Measurements from ENCODE around the gene TALDO1.

The TALDO1 gene

DNA sequence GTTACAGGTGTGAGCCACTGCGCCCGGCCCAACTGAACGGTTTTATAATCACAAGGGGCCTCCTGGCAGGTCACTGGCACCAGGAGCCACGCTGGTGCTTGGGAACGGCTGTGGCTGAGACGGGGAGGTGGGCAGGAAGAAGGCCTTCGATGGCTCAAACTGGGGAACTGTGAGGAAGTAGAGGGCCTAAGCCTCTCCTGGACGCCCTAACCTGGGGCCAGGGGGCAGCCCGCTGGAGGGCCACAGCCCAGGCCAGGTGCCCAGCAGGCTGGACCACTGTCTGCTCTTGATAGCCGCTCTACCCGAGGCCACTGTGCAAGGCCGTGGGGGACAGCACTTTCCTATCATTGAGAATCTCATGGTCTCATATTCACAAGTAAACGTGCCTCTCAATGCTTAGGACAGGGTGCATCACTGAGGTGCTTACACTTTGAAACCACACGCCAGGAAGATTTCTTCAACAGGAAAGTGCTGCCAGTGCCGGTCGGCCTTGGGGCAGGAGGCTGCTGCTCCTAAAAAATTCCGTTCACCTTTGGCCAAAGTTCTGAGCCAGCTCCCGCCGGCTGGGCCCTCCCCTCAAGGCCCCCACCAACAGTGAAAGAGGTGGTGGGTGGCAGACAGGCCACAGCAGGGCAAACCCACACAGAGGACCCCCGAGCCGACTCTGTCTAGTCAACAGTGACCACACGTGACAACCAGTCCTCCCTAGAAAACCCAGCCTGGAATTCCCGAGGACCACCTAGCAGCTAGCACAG lies 22.8 kb downstream of the TALDO1 start:
- Histone ChIP-seq H3K9ac (ENCODE audit: low read depth in 1 of 2, low read length in 2 of 2) (no peak overlapping the region), H3K36me3 (ENCODE audit: control insufficient read depth in 1 of 2, insufficient read depth in 2 of 2, low read length in 2 of 2) (peaks cover 17 to 58% of the 10 kb centered on the region in 2 donors), H3K4me1 (ENCODE audit: control insufficient read depth in 1 of 2, insufficient read depth in 2 of 2, low read length in 2 of 2) (no peaks in the 10 kb centered on the region), H3K27me3 (ENCODE audit: control insufficient read depth in 1 of 2, insufficient read depth in 2 of 2, low read length in 2 of 2) (no peaks in the 10 kb centered on the region), H3K9me3 (ENCODE audit: control insufficient read depth in 1 of 2, low read length in 2 of 2) (no peaks in the 10 kb centered on the region), H3K4me3 (ENCODE audit: low read depth in 1 of 2, low read length in 2 of 2) (no peak overlapping the region), H3K27ac (ENCODE audit: low read depth, low read length) (no peak overlapping the region)

DNA sequence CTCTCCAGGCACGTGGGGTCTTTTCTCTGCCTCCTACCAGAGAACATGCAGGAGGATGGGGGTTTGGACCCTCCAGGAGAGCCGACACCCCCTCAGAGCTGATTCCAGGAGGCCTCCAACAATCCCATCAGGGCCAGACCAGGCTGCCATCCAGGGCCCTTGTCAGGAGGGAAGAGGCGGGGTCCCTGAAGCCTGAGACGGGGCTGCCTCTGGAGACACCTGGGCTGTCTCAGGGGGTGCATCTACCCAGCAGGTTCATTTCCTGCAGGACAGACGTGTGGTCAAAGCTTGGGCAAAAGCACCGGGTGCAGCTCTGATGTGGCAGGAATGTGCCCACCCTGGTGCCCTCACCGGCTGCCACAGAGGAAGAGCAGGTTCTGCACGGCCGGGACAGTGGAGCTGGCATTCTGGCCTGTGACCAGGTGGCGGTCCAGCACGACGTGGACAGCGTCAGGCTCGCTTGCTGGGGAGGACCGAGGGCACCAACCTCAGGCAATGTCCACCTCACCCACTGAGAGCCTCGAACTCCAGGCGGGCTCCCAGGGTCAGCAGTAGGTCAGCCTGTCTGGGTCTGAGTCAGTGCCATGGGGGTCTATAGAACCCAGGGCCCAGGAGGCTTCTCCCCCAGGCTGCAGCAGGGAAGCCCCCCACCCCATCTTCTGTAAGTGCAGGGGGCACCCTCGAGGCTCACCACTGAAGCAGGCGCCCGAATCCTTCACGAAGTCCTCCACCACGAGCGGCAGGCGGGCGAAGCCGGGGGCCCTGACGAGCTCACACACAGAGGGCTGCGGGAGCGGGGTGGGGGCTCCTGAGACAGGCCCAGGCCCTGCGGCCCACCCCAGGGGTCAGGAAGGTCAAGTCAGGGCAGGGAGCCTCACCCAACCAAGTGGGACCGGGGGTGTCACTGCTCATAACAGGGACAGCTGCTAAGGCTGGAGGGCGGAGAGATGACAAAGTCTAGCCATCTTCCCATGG lies 23.7 kb downstream of the TALDO1 start:
- H3K27ac ChIP-seq (ENCODE audit: low read depth, low read length) = no peak overlapping the region
- H3K4me1 ChIP-seq (ENCODE audit: control insufficient read depth in 1 of 2, insufficient read depth in 2 of 2, low read length in 2 of 2) = peaks cover 5% of the 10 kb centered on the region in 2 donors
- no peak overlapping the region for H3K9ac ChIP-seq (ENCODE audit: low read depth in 1 of 2, low read length in 2 of 2)
- no peak overlapping the region for H3K4me3 ChIP-seq (ENCODE audit: low read depth in 1 of 2, low read length in 2 of 2)
- peaks cover 17 to 51% of the 10 kb centered on the region in 2 donors for H3K36me3 ChIP-seq (ENCODE audit: control insufficient read depth in 1 of 2, insufficient read depth in 2 of 2, low read length in 2 of 2)
- no peaks in the 10 kb centered on the region for H3K9me3 ChIP-seq (ENCODE audit: control insufficient read depth in 1 of 2, low read length in 2 of 2)
- H3K27me3 ChIP-seq (ENCODE audit: control insufficient read depth in 1 of 2, insufficient read depth in 2 of 2, low read length in 2 of 2) = no peaks in the 10 kb centered on the region

DNA sequence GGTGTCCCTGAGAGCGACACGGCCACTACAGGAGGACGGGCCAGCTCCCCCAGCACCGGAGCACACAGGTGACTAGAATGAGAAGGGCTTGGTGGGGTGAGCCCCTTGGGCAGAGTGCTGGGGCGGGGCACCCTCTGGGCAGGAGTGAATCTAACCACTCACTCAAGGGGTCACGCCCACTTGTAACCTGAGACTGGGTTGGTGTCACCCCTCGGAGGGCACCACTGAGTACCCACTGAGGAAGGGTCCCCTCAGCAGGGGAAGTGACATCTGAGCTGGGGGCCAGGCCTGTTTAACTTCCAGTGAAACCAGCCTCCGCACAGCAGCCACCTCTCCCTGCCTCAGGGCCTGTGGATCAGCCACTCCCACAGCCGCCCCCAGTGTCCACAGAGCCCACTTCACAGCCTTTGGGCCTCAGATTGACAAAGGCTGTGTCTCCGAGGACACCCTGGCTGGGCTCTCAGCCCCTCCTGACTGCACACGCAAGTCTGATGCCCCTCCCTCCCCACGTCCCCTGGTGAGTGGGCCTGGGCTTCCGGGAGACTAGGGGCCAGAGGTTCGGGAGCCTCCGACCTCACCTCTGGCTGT lies 24.4 kb downstream of the TALDO1 start:
- no peak overlapping the region for H3K9ac ChIP-seq (ENCODE audit: low read depth in 1 of 2, low read length in 2 of 2)
- peaks cover 5 to 13% of the 10 kb centered on the region in 2 donors for H3K4me1 ChIP-seq (ENCODE audit: control insufficient read depth in 1 of 2, insufficient read depth in 2 of 2, low read length in 2 of 2)
- H3K36me3 ChIP-seq (ENCODE audit: control insufficient read depth in 1 of 2, insufficient read depth in 2 of 2, low read length in 2 of 2) = peaks cover 17 to 43% of the 10 kb centered on the region in 2 donors
- no peak overlapping the region for H3K4me3 ChIP-seq (ENCODE audit: low read depth in 1 of 2, low read length in 2 of 2)
- H3K9me3 ChIP-seq (ENCODE audit: control insufficient read depth in 1 of 2, low read length in 2 of 2) = no peaks in the 10 kb centered on the region
- H3K27me3 ChIP-seq (ENCODE audit: control insufficient read depth in 1 of 2, insufficient read depth in 2 of 2, low read length in 2 of 2) = no peaks in the 10 kb centered on the region
- H3K27ac ChIP-seq (ENCODE audit: low read depth, low read length) = no peak overlapping the region

- H3K9ac ChIP-seq (ENCODE audit: low read depth in 1 of 2, low read length in 2 of 2) = no peak overlapping the region
- no peak overlapping the region for H3K27ac ChIP-seq (ENCODE audit: low read depth, low read length)
- peaks cover 17 to 39% of the 10 kb centered on the region in 2 donors for H3K36me3 ChIP-seq (ENCODE audit: control insufficient read depth in 1 of 2, insufficient read depth in 2 of 2, low read length in 2 of 2)
- no peaks in the 10 kb centered on the region for H3K27me3 ChIP-seq (ENCODE audit: control insufficient read depth in 1 of 2, insufficient read depth in 2 of 2, low read length in 2 of 2)
- no peak overlapping the region for H3K4me3 ChIP-seq (ENCODE audit: low read depth in 1 of 2, low read length in 2 of 2)
- no peaks in the 10 kb centered on the region for H3K9me3 ChIP-seq (ENCODE audit: control insufficient read depth in 1 of 2, low read length in 2 of 2)
- peaks cover 5 to 13% of the 10 kb centered on the region in 2 donors for H3K4me1 ChIP-seq (ENCODE audit: control insufficient read depth in 1 of 2, insufficient read depth in 2 of 2, low read length in 2 of 2)
Observed at GRCh38 chr11:772429-773390, 25.4 kb downstream of the TALDO1 start.

DNA sequence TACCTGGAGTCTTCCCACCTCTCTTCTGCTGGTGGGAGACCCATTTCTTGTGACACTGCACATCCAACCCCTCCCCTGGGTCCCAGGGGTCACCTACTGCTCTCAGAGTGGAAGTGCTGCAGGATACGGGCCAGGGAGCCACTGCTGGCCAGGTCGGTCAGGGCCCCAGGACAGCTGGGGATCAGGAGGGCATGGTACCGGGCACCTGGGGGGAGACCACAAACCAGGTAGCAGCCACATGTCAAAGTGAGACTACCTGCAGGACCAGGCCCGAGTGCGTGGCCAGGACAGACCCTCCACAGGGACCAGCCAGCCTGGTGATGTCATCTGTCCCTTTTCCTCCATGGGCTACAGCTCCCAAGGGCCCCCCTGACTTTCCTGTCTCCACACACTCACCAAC lies 26.2 kb downstream of the TALDO1 start:
- peaks cover 10 to 20% of the 10 kb centered on the region in 2 donors for H3K4me1 ChIP-seq (ENCODE audit: control insufficient read depth in 1 of 2, insufficient read depth in 2 of 2, low read length in 2 of 2)
- no peak overlapping the region for H3K27ac ChIP-seq (ENCODE audit: low read depth, low read length)
- no peak overlapping the region for H3K4me3 ChIP-seq (ENCODE audit: low read depth in 1 of 2, low read length in 2 of 2)
- H3K27me3 ChIP-seq (ENCODE audit: control insufficient read depth in 1 of 2, insufficient read depth in 2 of 2, low read length in 2 of 2) = no peaks in the 10 kb centered on the region
- H3K9ac ChIP-seq (ENCODE audit: low read depth in 1 of 2, low read length in 2 of 2) = no peak overlapping the region
- no peaks in the 10 kb centered on the region for H3K9me3 ChIP-seq (ENCODE audit: control insufficient read depth in 1 of 2, low read length in 2 of 2)
- peaks cover 17 to 39% of the 10 kb centered on the region in 2 donors for H3K36me3 ChIP-seq (ENCODE audit: control insufficient read depth in 1 of 2, insufficient read depth in 2 of 2, low read length in 2 of 2)

DNA sequence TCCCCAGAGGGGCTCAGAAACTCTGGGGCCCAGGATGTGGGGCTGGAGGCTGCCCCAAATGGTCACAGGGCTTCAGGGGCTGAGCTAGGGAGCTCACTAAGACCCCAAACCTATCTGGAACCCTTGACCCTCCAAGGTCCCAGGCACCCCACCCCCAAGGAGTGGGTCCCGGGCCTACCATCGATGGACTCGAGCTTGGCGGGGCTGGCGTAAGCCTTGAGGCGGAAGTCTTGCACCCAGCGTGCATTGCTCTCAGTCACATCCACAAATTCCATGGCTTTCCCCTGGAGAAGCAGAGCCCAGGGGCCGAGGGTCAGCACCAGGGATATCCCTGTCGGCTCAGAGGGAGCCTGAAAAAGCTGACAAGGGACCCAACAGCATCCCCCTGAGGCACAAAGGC lies 26.6 kb downstream of the TALDO1 start:
- no peak overlapping the region for H3K4me3 ChIP-seq (ENCODE audit: low read depth in 1 of 2, low read length in 2 of 2)
- H3K9ac ChIP-seq (ENCODE audit: low read depth in 1 of 2, low read length in 2 of 2) = no peak overlapping the region
- H3K36me3 ChIP-seq (ENCODE audit: control insufficient read depth in 1 of 2, insufficient read depth in 2 of 2, low read length in 2 of 2) = peaks cover 17 to 39% of the 10 kb centered on the region in 2 donors
- no peaks in the 10 kb centered on the region for H3K9me3 ChIP-seq (ENCODE audit: control insufficient read depth in 1 of 2, low read length in 2 of 2)
- H3K4me1 ChIP-seq (ENCODE audit: control insufficient read depth in 1 of 2, insufficient read depth in 2 of 2, low read length in 2 of 2) = peaks cover 14 to 24% of the 10 kb centered on the region in 2 donors
- no peaks in the 10 kb centered on the region for H3K27me3 ChIP-seq (ENCODE audit: control insufficient read depth in 1 of 2, insufficient read depth in 2 of 2, low read length in 2 of 2)
- no peak overlapping the region for H3K27ac ChIP-seq (ENCODE audit: low read depth, low read length)

GRCh38 chr11:774873-775592 lies 27.8 kb downstream of the TALDO1 start:
- no peaks in the 10 kb centered on the region for H3K27me3 ChIP-seq (ENCODE audit: control insufficient read depth in 1 of 2, insufficient read depth in 2 of 2, low read length in 2 of 2)
- H3K27ac ChIP-seq (ENCODE audit: low read depth, low read length) = no peak overlapping the region
- H3K9ac ChIP-seq (ENCODE audit: low read depth in 1 of 2, low read length in 2 of 2) = peak overlapping the region; percentile 25 to 33
- peak overlapping the region in 1 of 2 donors; percentile 10 for H3K4me3 ChIP-seq (ENCODE audit: low read depth in 1 of 2, low read length in 2 of 2)
- peaks cover 17 to 34% of the 10 kb centered on the region in 2 donors for H3K36me3 ChIP-seq (ENCODE audit: control insufficient read depth in 1 of 2, insufficient read depth in 2 of 2, low read length in 2 of 2)
- no peaks in the 10 kb centered on the region for H3K9me3 ChIP-seq (ENCODE audit: control insufficient read depth in 1 of 2, low read length in 2 of 2)
- peaks cover 18 to 28% of the 10 kb centered on the region in 2 donors for H3K4me1 ChIP-seq (ENCODE audit: control insufficient read depth in 1 of 2, insufficient read depth in 2 of 2, low read length in 2 of 2)

- H3K9me3 ChIP-seq (ENCODE audit: control insufficient read depth in 1 of 2, low read length in 2 of 2) = no peaks in the 10 kb centered on the region
- peak overlapping the region; percentile 77 to 79 for H3K4me3 ChIP-seq (ENCODE audit: low read depth in 1 of 2, low read length in 2 of 2)
- H3K27me3 ChIP-seq (ENCODE audit: control insufficient read depth in 1 of 2, insufficient read depth in 2 of 2, low read length in 2 of 2) = no peaks in the 10 kb centered on the region
- H3K9ac ChIP-seq (ENCODE audit: low read depth in 1 of 2, low read length in 2 of 2) = peak overlapping the region; percentile 72 to 88
- H3K4me1 ChIP-seq (ENCODE audit: control insufficient read depth in 1 of 2, insufficient read depth in 2 of 2, low read length in 2 of 2) = peaks cover 18 to 28% of the 10 kb centered on the region in 2 donors
- H3K27ac ChIP-seq (ENCODE audit: low read depth, low read length) = no peak overlapping the region
- peaks cover 9 to 23% of the 10 kb centered on the region in 2 donors for H3K36me3 ChIP-seq (ENCODE audit: control insufficient read depth in 1 of 2, insufficient read depth in 2 of 2, low read length in 2 of 2)
Observed at GRCh38 chr11:776263-776560, 28.9 kb downstream of the TALDO1 start.

Data from duodenal mucosa (tissue), 2 donors.